HUES6 (cell line): Measurements from ENCODE around the gene DCANP1.

Source experiments
- H3K27ac ChIP-seq: 2 replicates; pipeline ENCODE4 v1.7.0; 2013; ENCODE audit warnings: low read depth, mild to moderate bottlenecking, low read length, inconsistent platforms
- H3K27me3 ChIP-seq: 2 replicates; pipeline ENCODE4 v1.6.1; 2013; ENCODE audit warnings: low read length; ENCODE audit not compliant: control insufficient read depth, insufficient read depth
- H3K36me3 ChIP-seq: 2 replicates; pipeline ENCODE4 v1.6.1; 2013; ENCODE audit warnings: low read length; ENCODE audit not compliant: control insufficient read depth, insufficient read depth
- H3K4me1 ChIP-seq: 2 replicates; pipeline ENCODE4 v1.6.1; 2013; ENCODE audit warnings: low read length; ENCODE audit not compliant: control insufficient read depth, insufficient read depth
- H3K4me3 ChIP-seq: 2 replicates; pipeline ENCODE4 v1.5.1; 2013; ENCODE audit warnings: low read depth, low read length
- H3K9ac ChIP-seq: one replicate; pipeline ENCODE4 v1.6.1; 2013; ENCODE audit warnings: mild to moderate bottlenecking, low read length
- H3K9me3 ChIP-seq: 2 replicates; pipeline ENCODE4 v1.6.1; 2013; ENCODE audit warnings: low read depth, low read length; ENCODE audit not compliant: control insufficient read depth, insufficient read depth

DCANP1 gene

GRCh38 chr5:135455876-135456237 is 8.7 kb upstream of the DCANP1 start:
- Histone ChIP-seq H3K27me3 (peaks cover 58% of the 10 kb centered on the region), H3K27ac (no peak overlapping the region), H3K4me1 (no peaks in the 10 kb centered on the region), H3K4me3 (no peak overlapping the region), H3K9me3 (no peaks in the 10 kb centered on the region), H3K36me3 (no peaks in the 10 kb centered on the region), H3K9ac (no peak overlapping the region)

- Histone ChIP-seq H3K9ac (no peak overlapping the region), H3K9me3 (no peaks in the 10 kb centered on the region), H3K4me3 (no peak overlapping the region), H3K4me1 (no peaks in the 10 kb centered on the region), H3K36me3 (no peaks in the 10 kb centered on the region), H3K27ac (no peak overlapping the region), H3K27me3 (peaks cover 60% of the 10 kb centered on the region)
These were observed 7.8 kb upstream of the DCANP1 start for GRCh38 chr5:135454946-135455345.

- Histone ChIP-seq H3K27ac (no peak overlapping the region), H3K4me1 (peaks cover 2% of the 10 kb centered on the region), H3K4me3 (no peak overlapping the region), H3K9ac (no peak overlapping the region), H3K36me3 (no peaks in the 10 kb centered on the region), H3K9me3 (no peaks in the 10 kb centered on the region), H3K27me3 (peaks cover 62% of the 10 kb centered on the region)
These were observed 6.5 kb upstream of the DCANP1 start for GRCh38 chr5:135453613-135454012.

GRCh38 chr5:135452321-135453030 is 5.3 kb upstream of the DCANP1 start, which contains the start of gene TIFAB:
Gene TIFAB (minus strand): TSS chr5:135452351. CDS start chr5:135449939, 2,412 bp downstream.
- Histone ChIP-seq H3K27me3 (peaks cover 66% of the 10 kb centered on the region), H3K4me3 (no peak within 1 kb of the TSS), H3K27ac (no peak within 1 kb of the TSS), H3K9me3 (no peaks in the 10 kb centered on the region), H3K36me3 (no peaks in the 10 kb centered on the region), H3K4me1 (peaks cover 13% of the 10 kb centered on the region), H3K9ac (no peak within 1 kb of the TSS)

- Histone ChIP-seq H3K36me3 (no peaks in the 10 kb centered on the region), H3K4me3 (no peak overlapping the region), H3K27me3 (peaks cover 63% of the 10 kb centered on the region), H3K27ac (no peak overlapping the region), H3K9ac (no peak overlapping the region), H3K9me3 (no peaks in the 10 kb centered on the region), H3K4me1 (peaks cover 14% of the 10 kb centered on the region)
These were observed 4.6 kb upstream of the DCANP1 start for GRCh38 chr5:135451581-135452320.

- no peak overlapping the region for H3K9ac ChIP-seq
These were observed 3.8 kb upstream of the DCANP1 start for GRCh38 chr5:135450952-135451351.

GRCh38 chr5:135450336-135450735 is 3.2 kb upstream of the DCANP1 start:
- peaks cover 53% of the 10 kb centered on the region for H3K27me3 ChIP-seq
- no peak overlapping the region for H3K27ac ChIP-seq

More at GRCh38 chr5:135450952-135451351, 3.8 kb upstream of the DCANP1 start:
- Histone ChIP-seq H3K27ac (no peak overlapping the region), H3K4me1 (peaks cover 14% of the 10 kb centered on the region), H3K9me3 (no peaks in the 10 kb centered on the region), H3K4me3 (no peak overlapping the region), H3K36me3 (no peaks in the 10 kb centered on the region), H3K27me3 (peaks cover 56% of the 10 kb centered on the region)

GRCh38 chr5:135449644-135450043 is 2.5 kb upstream of the DCANP1 start:
- Histone ChIP-seq H3K36me3 (no peaks in the 10 kb centered on the region), H3K27me3 (peaks cover 47% of the 10 kb centered on the region), H3K4me3 (no peak overlapping the region), H3K27ac (no peak overlapping the region), H3K4me1 (peaks cover 14% of the 10 kb centered on the region), H3K9ac (no peak overlapping the region), H3K9me3 (no peaks in the 10 kb centered on the region)

More at GRCh38 chr5:135450336-135450735, 3.2 kb upstream of the DCANP1 start:
- Histone ChIP-seq H3K9ac (no peak overlapping the region), H3K36me3 (no peaks in the 10 kb centered on the region), H3K9me3 (no peaks in the 10 kb centered on the region), H3K4me1 (peaks cover 14% of the 10 kb centered on the region), H3K4me3 (no peak overlapping the region)

- no peak overlapping the region for H3K27ac ChIP-seq
- H3K27me3 ChIP-seq, result peaks cover 47% of the 10 kb centered on the region
- H3K4me1 ChIP-seq, result peaks cover 14% of the 10 kb centered on the region
- H3K36me3 ChIP-seq, result no peaks in the 10 kb centered on the region
- H3K9me3 ChIP-seq, result no peaks in the 10 kb centered on the region
- H3K9ac ChIP-seq, result no peak overlapping the region
- no peak overlapping the region for H3K4me3 ChIP-seq
These were observed 1.8 kb upstream of the DCANP1 start for GRCh38 chr5:135448791-135449507.

- Histone ChIP-seq H3K36me3 (no peaks in the 10 kb centered on the region), H3K9ac (no peak overlapping the region), H3K4me1 (peaks cover 15% of the 10 kb centered on the region), H3K27me3 (peaks cover 47% of the 10 kb centered on the region), H3K4me3 (0 out of 2 replicates have a peak overlapping the region, but pooled peaks have one; percentile 13), H3K9me3 (no peaks in the 10 kb centered on the region), H3K27ac (no peak overlapping the region)
These were observed 1.1 kb upstream of the DCANP1 start for GRCh38 chr5:135448071-135448739.
